Medulla oblongata (tissue), 1 donor: ENCODE measurements around the gene ACTR1B.
"Not testable (repeated sequence)": the region's sequence is repeated elsewhere in the genome, so short reads cannot be mapped to it uniquely, and the experiment has no call there.

Experiments used
- DNase-seq: peaks from one replicate; pipeline ENCODE4 v3.0.0-alpha.2; 2015; ENCODE audit errors: extremely low spot score

The ACTR1B gene

GRCh38 chr2:97615746-97616145, 48.1 kb downstream of the ACTR1B start:
- not testable (repeated sequence) for DNase-seq

- not testable (repeated sequence) for DNase-seq
Measured at GRCh38 chr2:97611895-97612294, 51.9 kb downstream of the ACTR1B start.

DNA sequence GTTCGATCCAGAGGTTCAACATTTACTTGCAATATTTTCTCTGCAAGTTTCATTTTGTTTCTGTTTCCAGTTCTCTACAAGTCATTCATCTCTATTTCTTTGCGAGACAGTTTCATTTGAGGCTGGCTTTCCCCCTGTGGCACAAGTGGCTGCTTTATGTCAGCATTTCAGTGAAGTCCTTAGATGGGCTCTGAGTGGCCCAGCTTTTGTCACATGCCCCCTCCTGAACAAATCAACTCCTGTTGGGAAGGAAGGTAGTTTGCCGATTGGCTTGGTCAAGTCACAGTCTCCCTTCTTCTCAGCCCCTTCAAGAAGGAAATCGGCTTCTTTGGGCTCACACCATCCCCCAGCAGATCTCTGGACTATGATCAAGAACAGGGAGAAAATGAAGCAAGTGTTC, 55.1 kb downstream of the ACTR1B start:
- DNase-seq = not testable (repeated sequence)
